DMS53 (cell line): ENCODE results near the gene C1GALT1.
"Not testable (repeated sequence)": the region's sequence is repeated elsewhere in the genome, so short reads cannot be mapped to it uniquely, and the experiment has no call there.

Experiments used
- DNase-seq: peaks from one replicate; lab custom pipeline; 2025; lab: John Stamatoyannopoulos, UW

Gene C1GALT1

DNA sequence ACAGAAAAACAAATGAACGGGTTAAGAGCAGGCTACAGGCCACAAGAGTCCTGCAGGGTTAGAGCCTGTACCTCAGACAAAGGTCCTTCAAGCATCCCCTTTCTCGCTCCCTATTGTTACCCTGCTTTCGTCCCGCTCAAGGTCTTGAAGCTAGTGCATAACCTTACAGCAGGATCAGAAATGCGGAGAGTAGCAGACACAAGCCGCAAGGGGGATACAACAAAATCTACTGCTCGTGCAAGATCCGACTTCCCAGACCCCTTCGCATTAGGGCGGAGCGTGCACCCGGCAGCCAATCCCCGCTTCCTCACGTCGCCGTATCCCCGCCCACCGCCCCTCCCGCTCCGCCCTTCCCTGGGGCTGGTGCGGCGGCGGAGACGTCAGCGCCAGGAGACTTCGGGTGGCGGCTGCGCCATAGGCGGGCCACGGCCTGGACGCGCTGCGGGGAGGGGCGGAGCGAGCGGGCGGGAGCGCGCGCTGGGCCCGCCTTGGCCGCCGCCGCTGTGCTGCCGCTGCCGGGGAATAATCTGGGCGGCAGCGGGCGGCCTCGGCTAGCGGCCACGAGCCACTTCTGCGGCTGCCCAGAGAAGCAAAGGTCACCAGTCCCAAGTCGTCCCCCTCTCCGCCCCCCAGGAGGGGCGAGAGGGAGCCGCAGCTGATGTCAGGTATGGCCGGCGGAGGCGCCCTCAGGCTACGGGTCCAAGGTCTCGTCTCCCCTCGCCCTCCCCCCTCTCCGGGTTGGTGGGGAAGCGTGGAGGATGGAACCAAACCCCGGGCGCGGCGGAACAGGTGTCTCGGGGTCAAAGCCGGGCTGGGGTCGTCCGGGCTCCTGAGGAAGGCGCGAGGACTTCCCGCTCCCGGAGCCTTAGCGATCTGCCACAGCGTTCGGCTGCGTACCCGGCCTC lies at the start of gene C1GALT1:
Gene C1GALT1, plus strand, starts transcription at position 389 of the 905 bp plus-strand sequence. CDS start 51,776 bp downstream, outside the sequence.
- DNase-seq: peak; percentile 99

- DNase-seq: no peak
These were observed 48.3 kb upstream of the C1GALT1 start for GRCh38 chr7:7134046-7134445.

DNA sequence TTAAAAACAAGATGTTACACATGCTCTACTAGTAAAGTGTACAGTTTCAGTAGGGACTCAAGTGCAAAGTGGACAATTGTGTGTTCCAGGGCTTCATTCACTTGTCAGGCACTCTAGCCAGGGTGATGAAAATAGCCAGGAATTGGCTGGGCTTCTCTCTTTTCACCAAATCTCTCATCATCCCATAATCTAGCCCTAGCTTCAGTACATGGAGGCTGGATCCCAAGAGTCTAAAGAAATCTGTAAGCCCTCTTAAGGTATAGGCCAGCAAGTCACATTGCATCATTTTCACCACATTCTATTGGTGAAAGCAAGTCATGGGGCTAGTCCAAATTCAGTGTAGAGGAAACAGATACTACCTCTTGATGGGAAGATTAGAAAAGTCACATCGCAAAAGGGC lies 47.3 kb upstream of the C1GALT1 start:
- DNase-seq: no peak

GRCh38 chr7:7135924-7136323 lies 46.4 kb upstream of the C1GALT1 start:
- not testable (repeated sequence) for DNase-seq

DNA sequence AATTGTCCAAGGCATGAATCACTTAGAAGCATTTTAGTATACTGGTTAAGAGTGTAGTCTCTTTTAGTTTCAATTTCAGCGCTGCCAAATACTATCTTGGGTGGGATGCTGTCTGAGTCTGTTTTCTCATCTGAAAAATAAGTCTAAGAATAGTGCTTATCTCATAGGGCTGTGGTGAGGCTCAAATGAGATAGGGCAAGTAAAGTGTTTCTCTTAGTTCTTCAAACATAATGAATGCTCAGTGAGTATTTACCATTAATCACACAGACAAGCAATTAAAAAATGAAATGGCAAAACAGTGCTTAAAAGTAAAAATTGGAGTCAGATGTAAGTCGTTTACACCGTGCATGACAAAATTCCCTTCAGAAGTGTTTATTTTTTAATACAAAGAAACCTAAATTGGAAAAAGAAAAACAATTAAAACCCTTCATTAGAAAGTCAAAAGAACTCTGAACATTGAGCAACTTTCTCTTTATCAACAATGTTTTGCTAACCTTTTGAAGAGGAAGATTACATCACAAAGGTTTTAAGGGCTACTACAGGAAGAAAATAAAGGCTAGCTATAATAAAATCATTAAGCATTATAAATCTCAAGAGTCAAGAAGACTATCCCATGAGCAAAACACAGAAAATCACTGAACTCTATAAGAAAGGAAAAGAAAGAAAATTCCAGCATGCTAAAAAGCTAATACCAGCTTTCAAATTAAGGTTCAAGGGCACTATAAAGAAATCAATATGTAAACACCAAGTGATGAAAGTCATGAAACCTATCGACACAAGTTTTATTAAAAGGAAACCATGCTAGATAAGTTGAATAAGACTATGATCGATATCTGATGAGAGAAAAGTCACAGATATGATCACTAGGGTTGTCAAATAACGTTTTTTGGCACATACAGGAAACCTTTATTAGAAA lies 45.6 kb upstream of the C1GALT1 start:
- DNase-seq: no peak

GRCh38 chr7:7138897-7139296 lies 43.4 kb upstream of the C1GALT1 start:
- DNase-seq: peak; percentile 41

GRCh38 chr7:7143404-7143803 lies 38.9 kb upstream of the C1GALT1 start:
- DNase-seq: not testable (repeated sequence)

DNA sequence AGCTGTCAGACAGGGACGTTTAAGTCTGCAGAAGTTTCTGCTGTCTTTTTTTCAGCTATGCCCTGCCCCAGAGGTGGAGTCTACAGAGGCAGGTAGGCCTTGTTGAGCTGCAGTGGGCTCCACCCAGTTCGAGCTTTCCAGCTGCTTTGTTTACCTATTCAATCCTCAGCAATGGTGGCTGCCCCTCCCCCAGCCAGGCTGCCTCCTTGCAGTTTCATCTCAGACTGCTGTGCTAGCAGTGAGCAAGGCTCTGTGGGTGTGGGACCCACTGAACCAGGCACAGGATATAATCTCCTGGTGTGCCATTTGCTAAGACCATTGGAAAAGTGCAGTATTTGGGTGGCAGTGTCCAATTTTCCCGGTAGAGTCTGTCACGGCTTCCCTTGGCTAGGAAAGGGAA lies 37.2 kb upstream of the C1GALT1 start:
- DNase-seq: peak; percentile 10

- DNase-seq: no peak
These were observed 35.5 kb upstream of the C1GALT1 start for GRCh38 chr7:7146837-7147236.

DNA sequence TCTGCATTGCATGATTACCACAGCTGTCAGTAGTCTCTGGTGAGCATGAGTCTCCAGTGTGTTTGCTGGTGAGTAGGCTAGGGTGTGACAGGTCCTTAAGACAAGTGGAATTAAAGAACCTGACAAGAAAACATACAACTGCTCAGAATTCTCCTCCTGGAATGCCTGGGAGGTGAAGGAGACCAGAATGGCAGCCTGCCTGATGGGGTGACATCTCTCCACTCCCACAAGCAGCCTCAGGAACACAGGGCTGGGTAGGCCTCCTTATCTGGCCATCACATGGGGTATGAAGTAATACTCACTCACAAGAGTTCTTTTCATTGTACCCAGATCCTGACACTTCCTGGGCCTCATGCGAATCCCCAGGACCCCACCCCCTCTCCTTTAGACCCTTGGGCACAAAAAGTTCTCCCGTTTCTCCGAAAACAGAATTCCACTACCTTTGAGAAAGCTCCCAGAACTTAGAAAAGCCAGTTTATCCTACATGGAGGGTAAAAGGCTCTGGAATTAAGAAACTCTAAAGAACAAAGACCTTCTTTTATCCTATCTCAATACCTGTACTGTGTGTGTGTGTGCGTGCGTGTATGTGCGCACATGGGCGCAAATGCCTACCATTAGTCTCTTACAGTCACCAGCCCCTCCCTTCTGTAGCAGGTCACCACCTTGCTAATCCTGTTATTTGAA lies 33.4 kb upstream of the C1GALT1 start:
- no peak for DNase-seq

DNA sequence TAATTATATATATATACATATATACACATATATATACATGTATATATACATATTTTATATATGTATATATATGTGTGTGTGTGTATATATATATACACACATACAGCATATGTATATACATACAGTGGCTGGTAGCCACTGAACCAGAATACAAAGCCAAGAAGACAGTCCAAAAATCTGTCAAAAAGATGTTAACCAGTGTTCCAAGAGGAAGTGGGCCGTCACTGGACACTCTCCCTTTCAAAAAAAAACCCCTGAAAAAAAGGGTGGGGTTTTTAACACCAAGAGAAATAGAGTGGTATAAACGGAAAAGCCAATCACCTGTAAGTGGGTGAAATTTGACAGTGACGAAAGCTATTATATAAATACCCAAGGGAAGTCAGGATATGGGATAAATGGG lies 31.1 kb upstream of the C1GALT1 start:
- no peak for DNase-seq

GRCh38 chr7:7151865-7152264 lies 30.5 kb upstream of the C1GALT1 start:
- no peak for DNase-seq

DNA sequence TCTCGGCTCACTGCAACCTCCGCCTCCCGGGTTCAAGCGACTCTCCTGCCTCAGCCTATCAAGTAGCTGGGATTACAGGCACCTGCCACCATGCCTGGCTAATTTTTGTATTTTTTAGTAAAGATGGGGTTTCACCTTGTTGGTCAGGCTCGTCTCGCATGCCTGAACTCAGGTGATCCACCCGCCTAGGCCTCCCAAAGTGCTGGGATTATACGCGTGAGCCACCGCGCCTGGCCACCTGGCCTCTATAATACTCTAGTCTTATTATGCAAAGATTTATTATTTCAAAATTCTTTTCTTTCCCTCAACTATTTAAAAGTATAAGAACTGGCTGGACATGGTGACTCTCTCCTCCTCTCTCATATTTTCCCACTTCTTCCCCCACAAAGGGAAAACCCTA lies 30.0 kb upstream of the C1GALT1 start:
- no peak for DNase-seq

DNA sequence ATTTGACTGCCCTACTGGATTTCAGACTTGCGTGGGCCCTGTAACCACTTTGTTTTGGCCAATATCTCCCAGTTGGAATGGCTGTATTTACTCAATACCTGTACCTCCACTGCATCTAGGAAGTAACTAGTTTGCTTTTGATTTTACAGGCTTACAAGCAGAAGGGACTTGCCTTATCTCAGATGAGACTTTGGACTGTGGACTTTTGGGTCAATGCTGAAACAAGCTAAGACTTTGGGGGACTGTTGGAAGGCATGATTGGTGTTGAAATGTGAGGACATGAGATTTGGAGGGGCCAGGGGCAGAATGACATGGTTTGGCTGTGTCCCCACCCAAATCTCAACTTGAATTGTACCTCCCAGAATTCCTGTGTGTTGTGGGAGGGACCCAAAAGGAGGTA lies 28.0 kb upstream of the C1GALT1 start:
- not testable (repeated sequence) for DNase-seq

GRCh38 chr7:7156663-7157062 lies 25.7 kb upstream of the C1GALT1 start:
- no peak for DNase-seq

GRCh38 chr7:7157177-7157886 lies 25.0 kb upstream of the C1GALT1 start:
- no peak for DNase-seq

DNA sequence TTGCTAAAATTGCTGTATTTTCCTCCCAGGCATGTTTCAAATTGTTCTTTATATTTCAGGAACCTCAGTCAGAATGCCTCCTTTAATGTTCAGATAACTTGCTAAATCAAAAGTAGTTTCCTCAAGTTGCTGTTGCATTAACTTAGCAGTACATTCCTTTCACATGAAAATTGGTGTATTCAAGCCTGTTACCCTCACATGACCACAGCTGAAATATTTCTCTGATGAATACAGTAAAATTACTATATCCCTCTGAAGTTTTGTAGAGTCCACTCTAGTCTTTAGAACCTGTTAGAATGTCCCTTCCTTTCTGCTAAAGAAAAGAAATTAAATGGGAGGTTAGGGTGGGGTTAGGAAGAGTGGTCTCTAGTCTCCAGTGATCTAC lies 24.5 kb upstream of the C1GALT1 start:
- DNase-seq: no peak

- DNase-seq: no peak
These were observed 23.2 kb upstream of the C1GALT1 start for GRCh38 chr7:7159063-7159658.

DNA sequence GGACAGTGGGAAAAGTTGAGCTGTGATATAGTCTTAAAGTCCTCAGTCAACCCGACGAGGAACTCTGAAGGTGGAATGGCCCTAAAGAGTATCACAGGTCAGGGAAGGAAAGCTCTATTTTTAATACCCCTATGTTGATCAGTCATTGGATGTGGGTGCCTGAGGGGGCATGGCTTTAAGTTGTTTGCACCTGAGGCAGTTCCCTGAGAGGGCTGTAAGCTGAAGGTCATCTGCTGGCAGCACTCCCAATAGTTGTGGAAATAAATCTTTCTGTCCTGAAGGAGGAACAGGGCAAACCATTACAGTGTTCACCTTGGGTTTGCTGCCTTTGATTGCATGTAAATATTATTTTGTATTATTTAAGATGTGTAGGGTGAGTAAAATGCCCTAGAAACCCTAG lies 17.8 kb upstream of the C1GALT1 start:
- DNase-seq: no peak

GRCh38 chr7:7165372-7165771 lies 17.0 kb upstream of the C1GALT1 start:
- DNase-seq: no peak

DNA sequence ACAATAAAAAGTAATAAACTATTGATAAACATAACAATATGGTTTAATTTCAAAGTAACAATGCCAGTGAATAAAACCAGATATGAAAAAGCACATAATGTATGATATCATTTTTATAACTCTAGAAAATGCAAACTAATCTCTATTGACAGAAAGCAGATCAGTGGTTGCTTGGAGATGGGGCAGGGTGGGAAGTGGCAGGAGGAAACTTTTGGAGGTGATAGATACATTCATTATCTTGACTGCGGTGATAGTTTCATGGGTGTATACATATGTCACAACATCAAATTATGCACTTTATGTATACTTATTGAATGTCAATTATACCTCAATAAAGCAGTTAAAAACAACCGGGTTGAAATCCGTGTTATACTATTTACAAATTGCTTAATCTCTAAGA lies 16.0 kb upstream of the C1GALT1 start:
- no peak for DNase-seq
